Measurements from ENCODE around the gene SEPTIN2. TPM values are rescaled to one million over a fixed set of nuclear protein-coding genes. Genes with fewer than 3 reads are reported as not detected.

Gene SEPTIN2
- total and polyA plus RNA-seq, 10 of the 15 experiments (the other 5 are each of a cell fraction or from before 2014, with no cell fraction given), result 169 to 474 (median 269) TPM

GRCh38 chr2:241270531-241270930 is 45.2 kb upstream of the SEPTIN2 start:
- TF ChIP-seq HCFC1 (IDR thresholded peaks at IDR 0.05; ENCODE audit: low read length), result no peak
- 0 out of 2 replicates have a peak, but pooled peaks have one; percentile 21 for TF ChIP-seq POLR2AphosphoS5 (IDR thresholded peaks at IDR 0.05; ENCODE audit: low read length)
- ChIA-PET CTCF (interaction anchor here (0.5 to 0.8 kb wide), 2 partner anchors 121 to 138 kb away, joined by 3 read pairs; no protein-coding TSS in a partner anchor), SMC1A (ENCODE audit: uncharacterized antibody, unreplicated experiment) (no interaction called here), RAD21 (ENCODE audit: unreplicated experiment) (no interaction called here), POLR2A (no interaction called here)
- no peak overlapping the region for H2AFZ ChIP-seq (ENCODE audit: control insufficient read depth, low read depth, low read length)
- peaks cover 63% of the 10 kb centered on the region for H3K79me2 ChIP-seq (ENCODE audit: control insufficient read depth, insufficient read depth, low read length)
- FAIRE-seq (no peak), ATAC-seq (no peak), DNase-seq (ENCODE audit: low read depth, low spot score) (no peak)
- H3K9me3 ChIP-seq (replicated peaks; ENCODE audit: control insufficient read depth, insufficient read depth, low read length), result no peaks in the 10 kb centered on the region
- H3K4me3 ChIP-seq, result peak overlapping the region; percentile 75; the same call in 1 of the 2 replicates
- H3K9ac ChIP-seq (ENCODE audit: control insufficient read depth, insufficient read depth, low read length), result peak overlapping the region; percentile 84
- peak overlapping the region; percentile 85 for H3K4me2 ChIP-seq (ENCODE audit: control insufficient read depth, insufficient read depth)
- H3K36me3 ChIP-seq (ENCODE audit: control insufficient read depth in 2 of 2, insufficient read depth in 2 of 2, low read length in 1 of 2), result peaks cover 11 to 19% of the 10 kb centered on the region in 2 experiments
- 92% methylated on average over 5 of the region's 5 CpGs for WGBS (ENCODE audit: insufficient coverage, insufficient replicate concordance, low lambda C conversion rate, missing lambda C conversion rate)
- peaks cover 17% of the 10 kb centered on the region for H3K4me1 ChIP-seq (ENCODE audit: control insufficient read depth, insufficient read depth, low read length)
- in situ Hi-C loops (cut with MboI) (no loop called here), intact Hi-C loops (cut with micrococcal nuclease; ENCODE audit: unreplicated experiment) (no loop called here)
- H4K20me1 ChIP-seq (ENCODE audit: control insufficient read depth, insufficient read depth), result peaks cover 12% of the 10 kb centered on the region
- H3K27ac ChIP-seq (ENCODE audit: control insufficient read depth, insufficient read depth), result no peak overlapping the region
- BruUV-seq (replicated peaks), result no TSS peak
- H3K27me3 ChIP-seq (replicated peaks in 1 of 2; ENCODE audit: control insufficient read depth in 2 of 2, insufficient read depth in 2 of 2, low read length in 1 of 2), result no peaks in the 10 kb centered on the region

- H3K9me3 ChIP-seq (replicated peaks; ENCODE audit: control insufficient read depth, insufficient read depth, low read length), result no peaks in the 10 kb centered on the region; the same call in 2 of the 3 replicates
- CTCF ChIA-PET, result interaction anchor here (0.6 kb wide), 1 partner anchor 12 kb away, joined by 3 read pairs; no protein-coding TSS in a partner anchor
- peak; percentile 85 for ATAC-seq
- peak overlapping the region; percentile 84 for H3K9ac ChIP-seq (ENCODE audit: control insufficient read depth, insufficient read depth, low read length)
- WGBS (ENCODE audit: insufficient coverage, insufficient replicate concordance, low lambda C conversion rate, missing lambda C conversion rate), result under 1% methylated on average over 30 of the region's 37 CpGs
- peaks cover 75% of the 10 kb centered on the region for H3K79me2 ChIP-seq (ENCODE audit: control insufficient read depth, insufficient read depth, low read length)
- SMC1A ChIA-PET (ENCODE audit: uncharacterized antibody, unreplicated experiment), result interaction anchor here (0.9 kb wide), 1 partner anchor 14 kb away, joined by 3 read pairs; no protein-coding TSS in a partner anchor
- peaks cover 5 to 11% of the 10 kb centered on the region in 2 experiments for H3K36me3 ChIP-seq (ENCODE audit: control insufficient read depth in 2 of 2, insufficient read depth in 2 of 2, low read length in 1 of 2)
- no TSS peak for BruUV-seq (replicated peaks)
- peak overlapping the region; percentile 75 for H3K4me3 ChIP-seq
- H3K4me1 ChIP-seq (ENCODE audit: control insufficient read depth, insufficient read depth, low read length), result peaks cover 17% of the 10 kb centered on the region
- H3K27ac ChIP-seq (ENCODE audit: control insufficient read depth, insufficient read depth), result peak overlapping the region; percentile 79
- no peak for DNase-seq (ENCODE audit: low read depth, low spot score)
- intact Hi-C loops (cut with micrococcal nuclease; ENCODE audit: unreplicated experiment), result loop anchor here (2.0 kb wide), 2 partner anchors 33 to 43 kb away; partner anchors contain the start of genes HDLBP and SEPTIN2
- FAIRE-seq, result no peak
- H3K27me3 ChIP-seq (replicated peaks in 1 of 2; ENCODE audit: control insufficient read depth in 2 of 2, insufficient read depth in 2 of 2, low read length in 1 of 2), result no peaks in the 10 kb centered on the region
- RAD21 ChIA-PET (ENCODE audit: unreplicated experiment), result no interaction called here
- H3K4me2 ChIP-seq (ENCODE audit: control insufficient read depth, insufficient read depth), result peak overlapping the region; percentile 85
- H2AFZ ChIP-seq (ENCODE audit: control insufficient read depth, low read depth, low read length), result no peak overlapping the region
- POLR2A ChIA-PET, result no interaction called here
- peaks cover 6% of the 10 kb centered on the region; the same call in 1 of the 2 replicates for H4K20me1 ChIP-seq (ENCODE audit: control insufficient read depth, insufficient read depth)
- in situ Hi-C loops (cut with MboI), result no loop called here
- TF ChIP-seq SMAD1 (IDR thresholded peaks at IDR 0.05; ENCODE audit: low read depth, partially characterized antibody) (no peak), IRF3 (IDR thresholded peaks at IDR 0.05) (no peak), TCF12 (IDR thresholded peaks at IDR 0.05; ENCODE audit: low read depth, low read length) (0 out of 2 replicates have a peak, but pooled peaks have one; percentile 12), MXI1 (IDR thresholded peaks at IDR 0.05; ENCODE audit: low read depth, low read length) (peak; percentile 85), NR2F1 (conservative IDR thresholded peaks at IDR 0.05) (peak; percentile 48; the same call in 1 of the 2 replicates), IKZF2 (IDR thresholded peaks at IDR 0.05) (peak; percentile 15 to 48; a peak in 2 of 4 replicates), USF1 (IDR thresholded peaks at IDR 0.05; ENCODE audit: borderline replicate concordance, extremely low read length, insufficient read depth, low read depth, low read length) (peak; percentile 67), IKZF1 (conservative IDR thresholded peaks at IDR 0.05) (0 out of 2 replicates have a peak, but pooled peaks have one; percentile 44), CHD2 (IDR thresholded peaks at IDR 0.05; ENCODE audit: borderline replicate concordance, low read depth, low read length) (no peak), EED (IDR thresholded peaks at IDR 0.05; ENCODE audit: low read depth) (no peak), RELB (IDR thresholded peaks at IDR 0.05; ENCODE audit: low read depth) (peak; percentile 85)
Observed at GRCh38 chr2:241271706-241272302, 43.9 kb upstream of the SEPTIN2 start.

Data from GM12878 (cell line).